PFSK-1 (cell line): Measurements from ENCODE around the gene NEUROG1.

ENCODE experiments used
- POLR2AphosphoS5 ChIP-seq: IDR thresholded peaks from 2 replicates; pipeline ENCODE4 v1.6.1; 2012; ENCODE audit warnings: low read depth, mild to moderate bottlenecking, control low read depth, low read length, moderate library complexity
- SIN3A ChIP-seq: IDR thresholded peaks from 2 replicates; pipeline ENCODE4 v1.6.1; 2012; ENCODE audit warnings: mild to moderate bottlenecking, low read length, moderate library complexity, borderline replicate concordance; ENCODE audit not compliant: insufficient read depth
- TAF1 ChIP-seq: IDR thresholded peaks from 2 replicates; pipeline ENCODE4 v1.6.1; 2012; ENCODE audit warnings: low read length, control low read depth, borderline replicate concordance; ENCODE audit not compliant: insufficient read depth
- TF ChIP-seq, protein P1 (sequence below), 2 experiments: IDR thresholded peaks; 2 replicates each; pipeline versions ENCODE4 v1.6.1 to v1.8.0; 2011 to 2012; ENCODE audit warnings: low read depth in 2 of 2, low read length in 2 of 2, control low read depth in 1 of 2, inconsistent platforms in 1 of 2, mild to moderate bottlenecking in 1 of 2, moderate library complexity in 1 of 2; ENCODE audit not compliant: insufficient read depth in 1 of 2

DNA sequence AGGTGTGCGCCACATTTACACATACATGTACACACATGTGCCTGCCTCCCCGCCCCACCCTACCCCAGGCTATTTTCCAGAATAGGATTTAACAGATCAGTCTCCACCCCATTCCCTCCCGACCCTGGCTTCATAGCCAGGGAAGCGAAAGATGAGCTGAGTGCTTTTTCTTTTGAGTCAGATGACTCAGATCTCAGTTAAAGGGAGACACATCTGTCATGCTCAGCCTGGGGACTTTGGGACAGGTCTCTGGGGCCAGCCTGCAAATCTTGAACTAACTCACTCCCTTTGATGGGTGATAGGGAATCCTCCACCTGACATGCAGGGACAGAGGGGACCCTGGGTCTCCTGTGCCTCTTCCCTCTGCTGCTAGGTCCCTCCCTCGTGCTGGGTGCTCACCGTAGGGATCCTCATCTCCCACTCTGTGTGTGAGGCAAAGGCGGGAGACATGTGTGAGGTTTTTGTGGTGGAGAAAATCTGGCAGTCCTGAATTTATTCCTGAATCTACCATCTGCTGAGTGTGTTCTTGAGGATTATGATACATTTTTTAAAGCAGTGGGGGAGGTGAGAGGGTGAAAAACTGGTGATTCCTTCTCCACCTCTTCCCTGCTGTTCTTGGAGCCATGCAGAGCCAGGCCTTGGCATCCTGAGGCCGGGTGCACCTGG lies 37.7 kb downstream of the NEUROG1 start:
- TF ChIP-seq POLR2AphosphoS5: no peak
- no peak for TF ChIP-seq TAF1
- TF ChIP-seq, protein P1, sequence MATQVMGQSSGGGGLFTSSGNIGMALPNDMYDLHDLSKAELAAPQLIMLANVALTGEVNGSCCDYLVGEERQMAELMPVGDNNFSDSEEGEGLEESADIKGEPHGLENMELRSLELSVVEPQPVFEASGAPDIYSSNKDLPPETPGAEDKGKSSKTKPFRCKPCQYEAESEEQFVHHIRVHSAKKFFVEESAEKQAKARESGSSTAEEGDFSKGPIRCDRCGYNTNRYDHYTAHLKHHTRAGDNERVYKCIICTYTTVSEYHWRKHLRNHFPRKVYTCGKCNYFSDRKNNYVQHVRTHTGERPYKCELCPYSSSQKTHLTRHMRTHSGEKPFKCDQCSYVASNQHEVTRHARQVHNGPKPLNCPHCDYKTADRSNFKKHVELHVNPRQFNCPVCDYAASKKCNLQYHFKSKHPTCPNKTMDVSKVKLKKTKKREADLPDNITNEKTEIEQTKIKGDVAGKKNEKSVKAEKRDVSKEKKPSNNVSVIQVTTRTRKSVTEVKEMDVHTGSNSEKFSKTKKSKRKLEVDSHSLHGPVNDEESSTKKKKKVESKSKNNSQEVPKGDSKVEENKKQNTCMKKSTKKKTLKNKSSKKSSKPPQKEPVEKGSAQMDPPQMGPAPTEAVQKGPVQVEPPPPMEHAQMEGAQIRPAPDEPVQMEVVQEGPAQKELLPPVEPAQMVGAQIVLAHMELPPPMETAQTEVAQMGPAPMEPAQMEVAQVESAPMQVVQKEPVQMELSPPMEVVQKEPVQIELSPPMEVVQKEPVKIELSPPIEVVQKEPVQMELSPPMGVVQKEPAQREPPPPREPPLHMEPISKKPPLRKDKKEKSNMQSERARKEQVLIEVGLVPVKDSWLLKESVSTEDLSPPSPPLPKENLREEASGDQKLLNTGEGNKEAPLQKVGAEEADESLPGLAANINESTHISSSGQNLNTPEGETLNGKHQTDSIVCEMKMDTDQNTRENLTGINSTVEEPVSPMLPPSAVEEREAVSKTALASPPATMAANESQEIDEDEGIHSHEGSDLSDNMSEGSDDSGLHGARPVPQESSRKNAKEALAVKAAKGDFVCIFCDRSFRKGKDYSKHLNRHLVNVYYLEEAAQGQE (IDR thresholded peaks at IDR 0.05; ENCODE audit: insufficient read depth in 1 of 2, low read depth in 2 of 2, low read length in 2 of 2): no peak
- TF ChIP-seq SIN3A: no peak
